HG02623 (cell line): Measurements from ENCODE around the gene GATAD2B.
A peak's percentile ranks its signal among the peaks of the same experiment; 100 is the strongest.
"Not testable (repeated sequence)": the region's sequence is repeated elsewhere in the genome, so short reads cannot be mapped to it uniquely, and the experiment has no call there.

ENCODE experiments used
- ATAC-seq: cut with Tn5 transposase; IDR thresholded peaks from one replicate; pipeline ENCODE4 v1.9.1; 2021; ENCODE audit warnings: moderate library complexity; ENCODE audit not compliant: unreplicated experiment

GATAD2B gene

GRCh38 chr1:153899509-153899908, 23.3 kb downstream of the GATAD2B start:
- ATAC-seq: no peak

- ATAC-seq: not testable (repeated sequence)
Measured at GRCh38 chr1:153895866-153896265, 26.9 kb downstream of the GATAD2B start.

- ATAC-seq: not testable (repeated sequence)
Measured at GRCh38 chr1:153891042-153891441, 31.7 kb downstream of the GATAD2B start.

- ATAC-seq: no peak
Measured at GRCh38 chr1:153888533-153888932, 34.2 kb downstream of the GATAD2B start.

- ATAC-seq: no peak
Measured at GRCh38 chr1:153886127-153886526, 36.6 kb downstream of the GATAD2B start.

- no peak for ATAC-seq
Measured at GRCh38 chr1:153883223-153883622, 39.5 kb downstream of the GATAD2B start.

- no peak for ATAC-seq
Measured at GRCh38 chr1:153882296-153882912, 40.4 kb downstream of the GATAD2B start.

GRCh38 chr1:153881751-153882150, 41.0 kb downstream of the GATAD2B start:
- ATAC-seq: no peak

- no peak for ATAC-seq
Measured at GRCh38 chr1:153880962-153881361, 41.8 kb downstream of the GATAD2B start.

- no peak for ATAC-seq
Measured at GRCh38 chr1:153880024-153880423, 42.7 kb downstream of the GATAD2B start.

GRCh38 chr1:153877112-153877511, 45.7 kb downstream of the GATAD2B start:
- no peak for ATAC-seq

- ATAC-seq: no peak
Measured at GRCh38 chr1:153872934-153873333, 49.8 kb downstream of the GATAD2B start.

- no peak for ATAC-seq
Measured at GRCh38 chr1:153872331-153872730, 50.4 kb downstream of the GATAD2B start.

GRCh38 chr1:153869486-153869885, 53.3 kb downstream of the GATAD2B start:
- ATAC-seq: no peak

- no peak for ATAC-seq
Measured at GRCh38 chr1:153866045-153866850, 56.5 kb downstream of the GATAD2B start.

GRCh38 chr1:153860285-153860684, 62.5 kb downstream of the GATAD2B start:
- ATAC-seq: no peak

GRCh38 chr1:153857505-153857904, 65.3 kb downstream of the GATAD2B start:
- ATAC-seq: no peak

- no peak for ATAC-seq
Measured at GRCh38 chr1:153856763-153857162, 66.0 kb downstream of the GATAD2B start.

- ATAC-seq: no peak
Measured at GRCh38 chr1:153852170-153852569, 70.6 kb downstream of the GATAD2B start.

GRCh38 chr1:153849487-153850185, 73.1 kb downstream of the GATAD2B start:
- ATAC-seq: peak; percentile 67

- no peak for ATAC-seq
Measured at GRCh38 chr1:153848805-153849204, 74.0 kb downstream of the GATAD2B start.

- no peak for ATAC-seq
Measured at GRCh38 chr1:153845158-153845557, 77.6 kb downstream of the GATAD2B start.
